Effector memory CD4-positive, alpha-beta T cell (primary cell): ENCODE data around the gene CYLD.

Experiments
- DNase-seq, 3 donors: peaks; one replicate each; pipeline ENCODE4 v3.0.0-alpha.2; 2020
- H3K27ac ChIP-seq: 2 replicates; pipeline ENCODE4 v1.7.0; 2013; ENCODE audit warnings: mild to moderate bottlenecking, low read length, moderate library complexity; ENCODE audit not compliant: insufficient read depth, poor library complexity, severe bottlenecking
- H3K27me3 ChIP-seq: replicated peaks from 2 replicates; pipeline ENCODE4 v1.7.0; 2013; ENCODE audit warnings: mild to moderate bottlenecking, low read length; ENCODE audit not compliant: insufficient read depth, control insufficient read depth, poor library complexity, severe bottlenecking
- H3K36me3 ChIP-seq: 2 replicates; pipeline ENCODE4 v1.7.0; 2013; ENCODE audit warnings: mild to moderate bottlenecking, low read length, moderate library complexity; ENCODE audit not compliant: control insufficient read depth, insufficient read depth
- H3K4me1 ChIP-seq: 2 replicates; pipeline ENCODE4 v1.7.0; 2013; ENCODE audit warnings: low read length, mild to moderate bottlenecking; ENCODE audit not compliant: control insufficient read depth, insufficient read depth, poor library complexity, severe bottlenecking
- H3K4me3 ChIP-seq: 2 replicates; pipeline ENCODE4 v1.7.0; 2013; ENCODE audit warnings: low read length, low read depth, mild to moderate bottlenecking; ENCODE audit not compliant: insufficient read depth, poor library complexity, severe bottlenecking
- H3K9me3 ChIP-seq: 2 replicates; pipeline ENCODE4 v1.7.0; 2013; ENCODE audit warnings: mild to moderate bottlenecking, low read length, moderate library complexity; ENCODE audit not compliant: control insufficient read depth

Gene CYLD

GRCh38 chr16:50838165-50838564 lies 96.3 kb downstream of the CYLD start:
- no peaks in the 10 kb centered on the region for H3K36me3 ChIP-seq
- no peak overlapping the region for H3K27ac ChIP-seq

DNA sequence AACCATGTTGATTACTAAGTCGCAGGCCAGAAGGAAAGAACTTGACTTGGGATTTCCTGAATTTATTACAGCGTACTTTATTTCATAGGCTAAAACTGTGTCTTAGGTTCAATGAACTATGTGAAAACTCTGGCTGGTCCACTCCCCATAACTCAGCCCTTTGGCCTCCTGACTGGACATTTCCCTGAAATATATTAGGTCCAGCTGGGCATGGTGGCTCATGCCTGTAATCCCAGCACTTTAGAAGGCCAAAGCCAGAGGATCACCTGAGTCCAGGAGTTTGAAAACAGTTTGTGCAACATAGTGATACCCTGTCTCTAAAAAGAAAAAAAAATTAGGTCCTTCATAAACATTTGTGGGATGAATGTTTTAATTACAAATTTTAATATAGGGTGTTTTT lies 97.0 kb downstream of the CYLD start:
- H3K9me3 ChIP-seq, result no peaks in the 10 kb centered on the region
- no peaks in the 10 kb centered on the region for H3K27me3 ChIP-seq
- no peak overlapping the region for H3K27ac ChIP-seq
- peaks cover 5% of the 10 kb centered on the region for H3K4me1 ChIP-seq
- DNase-seq, result no peak
- H3K4me3 ChIP-seq, result no peak overlapping the region
- no peaks in the 10 kb centered on the region for H3K36me3 ChIP-seq

More at GRCh38 chr16:50838165-50838564, 96.3 kb downstream of the CYLD start:
- H3K9me3 ChIP-seq, result no peaks in the 10 kb centered on the region
- no peak overlapping the region for H3K4me3 ChIP-seq
- DNase-seq, result no peak
- no peaks in the 10 kb centered on the region for H3K27me3 ChIP-seq
- peaks cover 5% of the 10 kb centered on the region for H3K4me1 ChIP-seq

GRCh38 chr16:50839356-50839755 lies 97.5 kb downstream of the CYLD start:
- no peak for DNase-seq
- no peak overlapping the region for H3K27ac ChIP-seq

GRCh38 chr16:50839920-50840729 lies 98.2 kb downstream of the CYLD start:
- Histone ChIP-seq H3K27ac (no peak overlapping the region), H3K36me3 (no peaks in the 10 kb centered on the region), H3K27me3 (no peaks in the 10 kb centered on the region), H3K4me3 (no peak overlapping the region), H3K9me3 (no peaks in the 10 kb centered on the region), H3K4me1 (peaks cover 5% of the 10 kb centered on the region)
- DNase-seq, result no peak

More at GRCh38 chr16:50839356-50839755, 97.5 kb downstream of the CYLD start:
- H3K4me1 ChIP-seq, result peaks cover 5% of the 10 kb centered on the region
- no peaks in the 10 kb centered on the region for H3K9me3 ChIP-seq
- no peaks in the 10 kb centered on the region for H3K27me3 ChIP-seq
- no peak overlapping the region for H3K4me3 ChIP-seq
- H3K36me3 ChIP-seq, result no peaks in the 10 kb centered on the region

DNA sequence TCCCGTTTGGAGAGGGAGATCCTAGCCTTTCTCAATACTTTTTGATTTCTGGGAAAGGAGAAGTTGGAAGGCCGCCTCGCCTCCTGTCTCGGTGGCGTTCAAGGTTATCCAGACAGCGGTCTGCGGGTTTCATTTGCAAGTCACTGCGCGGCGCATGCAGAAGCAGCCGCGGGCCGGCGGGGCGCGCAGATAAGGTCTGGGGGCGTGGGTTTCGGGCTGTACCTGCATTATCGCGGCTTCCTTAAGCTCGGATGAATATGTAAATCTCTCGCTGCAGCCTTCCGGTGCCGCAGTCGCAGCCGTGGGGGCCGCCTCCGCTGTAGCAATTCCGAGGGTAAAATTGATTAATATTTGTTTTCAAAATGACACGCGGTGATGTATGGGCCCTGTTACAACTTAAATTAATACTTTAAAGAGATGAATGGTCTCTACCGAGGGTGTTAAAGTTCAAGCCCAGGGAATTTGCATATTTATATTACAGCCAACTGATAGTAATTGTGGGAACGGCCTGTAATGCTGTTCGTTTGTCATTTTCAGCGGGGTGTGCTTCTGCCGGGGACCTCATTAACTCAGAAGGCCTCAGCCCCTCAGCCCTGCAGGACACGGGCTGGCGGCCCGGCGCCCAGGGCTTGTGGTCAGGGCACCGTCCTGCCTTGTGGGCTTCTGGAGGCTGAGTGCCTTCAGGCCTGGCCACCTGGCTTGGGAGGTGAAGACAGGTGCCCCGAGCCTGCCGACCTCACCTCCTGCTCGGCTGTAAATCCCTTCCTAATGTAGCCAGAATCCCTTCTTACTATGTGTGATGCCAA lies 99.4 kb downstream of the CYLD start:
- DNase-seq, result peak in 1 of 3 donors; percentile 8
- H3K4me1 ChIP-seq, result peaks cover 5% of the 10 kb centered on the region
- H3K4me3 ChIP-seq, result peak overlapping the region; percentile 52
- no peak overlapping the region for H3K27ac ChIP-seq
- H3K36me3 ChIP-seq, result no peaks in the 10 kb centered on the region
- no peaks in the 10 kb centered on the region for H3K9me3 ChIP-seq
- H3K27me3 ChIP-seq, result no peaks in the 10 kb centered on the region

GRCh38 chr16:50842013-50842505 lies 100.2 kb downstream of the CYLD start:
- Histone ChIP-seq H3K9me3 (no peaks in the 10 kb centered on the region), H3K27me3 (no peaks in the 10 kb centered on the region), H3K27ac (no peak overlapping the region), H3K4me3 (no peak overlapping the region), H3K36me3 (no peaks in the 10 kb centered on the region), H3K4me1 (peaks cover 5% of the 10 kb centered on the region)
- no peak for DNase-seq

GRCh38 chr16:50842589-50842988 lies 100.7 kb downstream of the CYLD start:
- Histone ChIP-seq H3K36me3 (no peaks in the 10 kb centered on the region), H3K27me3 (no peaks in the 10 kb centered on the region), H3K4me1 (peaks cover 5% of the 10 kb centered on the region), H3K27ac (no peak overlapping the region), H3K4me3 (no peak overlapping the region), H3K9me3 (no peaks in the 10 kb centered on the region)
- DNase-seq, result no peak

- Histone ChIP-seq H3K27ac (no peak overlapping the region), H3K9me3 (no peaks in the 10 kb centered on the region), H3K4me3 (no peak overlapping the region), H3K27me3 (no peaks in the 10 kb centered on the region), H3K36me3 (no peaks in the 10 kb centered on the region), H3K4me1 (peaks cover 5% of the 10 kb centered on the region)
- DNase-seq, result no peak
These were observed 103.0 kb downstream of the CYLD start for GRCh38 chr16:50844840-50845239.

DNA sequence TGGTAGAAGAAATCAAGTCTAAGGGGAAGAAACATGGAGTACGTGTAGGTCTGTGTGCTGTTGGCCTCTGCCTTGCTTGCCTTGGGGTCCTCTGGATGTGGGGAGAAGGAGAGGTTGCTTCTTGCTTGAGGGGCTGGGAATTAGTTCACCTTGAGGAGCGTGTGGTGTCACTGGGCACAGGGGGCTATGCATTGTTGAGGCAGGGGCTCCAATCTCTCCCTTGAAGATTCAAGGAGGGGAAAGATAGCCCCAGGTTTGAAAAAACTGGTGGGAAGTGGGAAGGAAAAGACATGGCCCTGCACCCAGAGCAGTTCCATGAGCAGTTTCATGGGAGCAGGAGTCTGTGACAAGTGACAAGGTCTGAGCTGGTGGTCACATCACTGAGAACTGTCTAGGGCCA lies 103.4 kb downstream of the CYLD start:
- H3K4me3 ChIP-seq, result no peak overlapping the region
- DNase-seq, result no peak
- no peaks in the 10 kb centered on the region for H3K9me3 ChIP-seq
- peaks cover 5% of the 10 kb centered on the region for H3K4me1 ChIP-seq
- no peaks in the 10 kb centered on the region for H3K27me3 ChIP-seq
- no peaks in the 10 kb centered on the region for H3K36me3 ChIP-seq
- no peak overlapping the region for H3K27ac ChIP-seq

- H3K9me3 ChIP-seq, result no peaks in the 10 kb centered on the region
- DNase-seq, result no peak
- no peaks in the 10 kb centered on the region for H3K4me1 ChIP-seq
These were observed 104.6 kb downstream of the CYLD start for GRCh38 chr16:50846511-50846910.

More at GRCh38 chr16:50846511-50846910, 104.6 kb downstream of the CYLD start:
- Histone ChIP-seq H3K27ac (no peak overlapping the region), H3K27me3 (no peaks in the 10 kb centered on the region), H3K4me3 (no peak overlapping the region), H3K36me3 (no peaks in the 10 kb centered on the region)
